C4-2B (cell line): ENCODE measurements around the gene TPCN1.

ENCODE experiments used
- CTCF ChIP-seq: fragments of 450-650 bp; conservative IDR thresholded peaks from 2 replicates; pipeline ENCODE4 v1.5.1; 2017; ENCODE audit warnings: mild to moderate bottlenecking
- ZFX ChIP-seq: fragments of 450-650 bp; IDR thresholded peaks from 2 replicates; pipeline ENCODE4 v1.6.1; 2017

- TF ChIP-seq CTCF (no peak), ZFX (no peak)
Observed at GRCh38 chr12:113333418-113333750, 112.1 kb downstream of the TPCN1 start.
